Activated T-cell treated with anti-CD3 and anti-CD28 coated beads, Interleukin-2, amount 50 U/mL, for 72 hours (primary cell): ENCODE results near the gene SHOC2. TPM values are rescaled to one million over a fixed set of nuclear protein-coding genes. Genes with fewer than 3 reads are reported as not detected.
A peak's percentile ranks its signal among the peaks of the same experiment; 100 is the strongest.

ENCODE experiments used
- ATAC-seq, 2 donors: fragments of 150-1000 bp; cut with Tn5 transposase; replicated peaks in 1 of 2; 2 replicates each; pipeline ENCODE4 v1.10.0; 2021; ENCODE audit warnings: moderate library complexity in 2 of 2, mild to moderate bottlenecking in 1 of 2
- DNase-seq, 2 donors: peaks; one replicate each; pipeline ENCODE4 v3.0.0; 2021 to 2022; ENCODE audit warnings: mixed read lengths in 1 of 2
- H3K27ac Mint-ChIP-seq: one replicate; pipeline ENCODE4 v1.8.0; 2022; ENCODE audit warnings: mild to moderate bottlenecking, moderate library complexity, mixed read lengths
- H3K27me3 Mint-ChIP-seq: one replicate; pipeline ENCODE4 v1.8.0; 2022; ENCODE audit warnings: low read depth, mixed read lengths
- H3K36me3 Mint-ChIP-seq, 2 donors: one replicate each; pipeline ENCODE4 v1.8.0; 2022; ENCODE audit warnings: mixed read lengths in 2 of 2, mild to moderate bottlenecking in 1 of 2; ENCODE audit not compliant: insufficient read depth in 2 of 2
- H3K4me1 Mint-ChIP-seq: one replicate; pipeline ENCODE4 v1.8.0; 2022; ENCODE audit warnings: low read depth, mixed read lengths
- H3K4me3 Mint-ChIP-seq, 2 donors: one replicate each; pipeline ENCODE4 v1.8.0; 2022; ENCODE audit warnings: mild to moderate bottlenecking in 2 of 2, mixed read lengths in 2 of 2, moderate library complexity in 2 of 2
- H3K9me3 Mint-ChIP-seq, 2 donors: one replicate each; pipeline ENCODE4 v1.8.0; 2022; ENCODE audit warnings: mixed read lengths in 2 of 2
- total RNA-seq, 2 donors: library from RNA; stranded (reverse); gene quantifications; one replicate each; pipeline ENCODE4 v1.2.3, GENCODE V29; 2022

The SHOC2 gene
- total RNA-seq, 2 donors from 2014 or later = 66.1 to 71.3 TPM

- H3K9me3 Mint-ChIP-seq = peaks cover 4 to 10% of the 10 kb centered on the region in 2 donors
- DNase-seq (no peak), ATAC-seq (no peak)
- H3K4me1 Mint-ChIP-seq = peaks cover 6% of the 10 kb centered on the region
- no peaks in the 10 kb centered on the region for H3K27me3 Mint-ChIP-seq
- H3K27ac Mint-ChIP-seq = no peak overlapping the region
- no peak overlapping the region for H3K4me3 Mint-ChIP-seq
- H3K36me3 Mint-ChIP-seq = peaks cover 14 to 15% of the 10 kb centered on the region in 2 donors
Measured at GRCh38 chr10:111023060-111023459, 103.7 kb downstream of the SHOC2 start.

GRCh38 chr10:111030042-111030750 lies 110.8 kb downstream of the SHOC2 start:
- Mint-ChIP-seq H3K27me3 (no peaks in the 10 kb centered on the region), H3K27ac (no peak overlapping the region), H3K36me3 (peaks cover 16 to 20% of the 10 kb centered on the region in 2 donors), H3K4me1 (peaks cover 11% of the 10 kb centered on the region), H3K9me3 (peaks cover 9 to 15% of the 10 kb centered on the region in 2 donors), H3K4me3 (no peak overlapping the region)
- ATAC-seq (peak; percentile 62 to 65), DNase-seq (no peak)

GRCh38 chr10:111034598-111035310 lies 115.3 kb downstream of the SHOC2 start:
- H3K27ac Mint-ChIP-seq = no peak overlapping the region
- H3K4me1 Mint-ChIP-seq = peaks cover 9% of the 10 kb centered on the region
- H3K9me3 Mint-ChIP-seq = peaks cover 15 to 17% of the 10 kb centered on the region in 2 donors
- no peaks in the 10 kb centered on the region for H3K27me3 Mint-ChIP-seq
- peaks cover 18 to 23% of the 10 kb centered on the region in 2 donors for H3K36me3 Mint-ChIP-seq
- no peak for DNase-seq
- no peak for ATAC-seq
- H3K4me3 Mint-ChIP-seq = no peak overlapping the region

- no peak for ATAC-seq
- Mint-ChIP-seq H3K9me3 (peaks cover 15 to 16% of the 10 kb centered on the region in 2 donors), H3K27ac (no peak overlapping the region), H3K36me3 (peaks cover 17 to 25% of the 10 kb centered on the region in 2 donors), H3K4me1 (peaks cover 2% of the 10 kb centered on the region), H3K4me3 (no peak overlapping the region), H3K27me3 (no peaks in the 10 kb centered on the region)
- DNase-seq = no peak
Measured at GRCh38 chr10:111035542-111035941, 116.1 kb downstream of the SHOC2 start.

- ATAC-seq (no peak), DNase-seq (no peak)
- no peak overlapping the region for H3K4me3 Mint-ChIP-seq
- peaks cover 16 to 18% of the 10 kb centered on the region in 2 donors for H3K9me3 Mint-ChIP-seq
- no peaks in the 10 kb centered on the region for H3K4me1 Mint-ChIP-seq
- H3K27ac Mint-ChIP-seq = no peak overlapping the region
- H3K27me3 Mint-ChIP-seq = no peaks in the 10 kb centered on the region
- H3K36me3 Mint-ChIP-seq = peaks cover 17 to 21% of the 10 kb centered on the region in 2 donors
Measured at GRCh38 chr10:111037858-111038257, 118.5 kb downstream of the SHOC2 start.

GRCh38 chr10:111039522-111039921 lies 120.1 kb downstream of the SHOC2 start:
- no peak for DNase-seq
- Mint-ChIP-seq H3K36me3 (peaks cover 11 to 14% of the 10 kb centered on the region in 2 donors), H3K9me3 (peaks cover 14 to 15% of the 10 kb centered on the region in 2 donors), H3K27me3 (peaks cover 6% of the 10 kb centered on the region), H3K4me1 (no peaks in the 10 kb centered on the region), H3K27ac (peak overlapping the region; percentile 73), H3K4me3 (no peak overlapping the region)
- no peak for ATAC-seq

- no peak overlapping the region for H3K27ac Mint-ChIP-seq
- H3K27me3 Mint-ChIP-seq = peaks cover 18% of the 10 kb centered on the region
- no peak for ATAC-seq
- no peak overlapping the region for H3K4me3 Mint-ChIP-seq
- no peaks in the 10 kb centered on the region for H3K4me1 Mint-ChIP-seq
- peaks cover 4 to 13% of the 10 kb centered on the region in 2 donors for H3K9me3 Mint-ChIP-seq
- H3K36me3 Mint-ChIP-seq = peaks cover 1 to 8% of the 10 kb centered on the region in 2 donors
- DNase-seq = no peak
Measured at GRCh38 chr10:111057006-111057405, 137.6 kb downstream of the SHOC2 start.

Other genes starting within 250 kb of the SHOC2 start
- 100 to 1,000 TPM; 340 to 386 TPM for gene PDCD4, start 47.7 kb upstream of the SHOC2 start, total RNA-seq
- gene BBIP1, start 424 bp upstream of the SHOC2 start, total RNA-seq = 10 to 100 TPM; 25.7 to 34.5 TPM
- under 1 TPM in 1 of 2 donors, not detected in 1; 0.07 TPM for gene ADRA2A, start 157.4 kb downstream of the SHOC2 start, total RNA-seq